Measurements from ENCODE around the gene NGLY1.

DNA sequence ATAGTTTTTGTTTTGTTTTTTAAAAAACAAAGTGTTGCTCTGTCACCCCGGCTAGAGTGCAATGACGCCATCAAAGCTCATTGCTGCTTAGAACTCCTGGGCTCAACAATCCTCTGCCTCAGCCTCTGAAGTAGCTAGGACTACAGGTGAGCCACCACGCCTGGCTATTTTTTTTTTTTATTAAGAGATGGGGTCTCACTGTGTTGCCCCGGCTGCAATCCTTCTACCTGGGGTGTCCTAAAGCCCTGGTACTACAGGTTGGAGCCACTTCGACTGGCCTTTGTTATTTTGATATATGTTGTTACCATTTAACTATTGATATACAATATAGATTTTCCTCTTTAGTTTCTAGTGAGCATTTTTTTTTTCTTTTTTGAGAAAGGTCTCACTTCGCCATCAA is 2.6 kb downstream of the NGLY1 start:
- TF ChIP-seq, protein P1, sequence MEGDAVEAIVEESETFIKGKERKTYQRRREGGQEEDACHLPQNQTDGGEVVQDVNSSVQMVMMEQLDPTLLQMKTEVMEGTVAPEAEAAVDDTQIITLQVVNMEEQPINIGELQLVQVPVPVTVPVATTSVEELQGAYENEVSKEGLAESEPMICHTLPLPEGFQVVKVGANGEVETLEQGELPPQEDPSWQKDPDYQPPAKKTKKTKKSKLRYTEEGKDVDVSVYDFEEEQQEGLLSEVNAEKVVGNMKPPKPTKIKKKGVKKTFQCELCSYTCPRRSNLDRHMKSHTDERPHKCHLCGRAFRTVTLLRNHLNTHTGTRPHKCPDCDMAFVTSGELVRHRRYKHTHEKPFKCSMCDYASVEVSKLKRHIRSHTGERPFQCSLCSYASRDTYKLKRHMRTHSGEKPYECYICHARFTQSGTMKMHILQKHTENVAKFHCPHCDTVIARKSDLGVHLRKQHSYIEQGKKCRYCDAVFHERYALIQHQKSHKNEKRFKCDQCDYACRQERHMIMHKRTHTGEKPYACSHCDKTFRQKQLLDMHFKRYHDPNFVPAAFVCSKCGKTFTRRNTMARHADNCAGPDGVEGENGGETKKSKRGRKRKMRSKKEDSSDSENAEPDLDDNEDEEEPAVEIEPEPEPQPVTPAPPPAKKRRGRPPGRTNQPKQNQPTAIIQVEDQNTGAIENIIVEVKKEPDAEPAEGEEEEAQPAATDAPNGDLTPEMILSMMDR (IDR thresholded peaks at IDR 0.05): no peak
- TF ChIP-seq POLR2A (IDR thresholded peaks at IDR 0.05; ENCODE audit: low read depth) (no peak), EP300 (IDR thresholded peaks at IDR 0.05) (no peak), POLR2AphosphoS5 (IDR thresholded peaks at IDR 0.05) (no peak)
